ENCODE measurements around the gene DPP4. TPM values are rescaled to one million over a fixed set of nuclear protein-coding genes. Genes with fewer than 3 reads are reported as not detected.

The DPP4 gene
- total and polyA plus RNA-seq, 3 donors from 2014 or later = 1.2 to 6.3 (median 1.7) TPM

GRCh38 chr2:162069267-162069903 lies 4.6 kb downstream of the DPP4 start:
- no peak for DNase-seq
- Histone ChIP-seq H3K27ac (no peak overlapping the region), H3K36me3 (ENCODE audit: low read depth, missing control alignments) (no peaks in the 10 kb centered on the region), H3K4me3 (no peak overlapping the region), H3K9me3 (no peaks in the 10 kb centered on the region), H3K4me1 (peaks cover 9% of the 10 kb centered on the region), H3K27me3 (no peaks in the 10 kb centered on the region)
- WGBS, 2 donors = 87 to 93% methylated on average over 4 of the region's 4 CpGs
- no peak for TF ChIP-seq POLR2A (IDR thresholded peaks at IDR 0.05)
- TF ChIP-seq CTCF (IDR thresholded peaks at IDR 0.05) = no peak
- intact Hi-C loops (cut with DNase I; ENCODE audit: low total_unique reads) = no loop called here

- Histone ChIP-seq H3K4me1 (no peaks in the 10 kb centered on the region), H3K4me3 (no peak overlapping the region), H3K36me3 (ENCODE audit: low read depth, missing control alignments) (no peaks in the 10 kb centered on the region), H3K27ac (no peak overlapping the region), H3K9me3 (no peaks in the 10 kb centered on the region), H3K27me3 (no peaks in the 10 kb centered on the region)
- TF ChIP-seq POLR2A (IDR thresholded peaks at IDR 0.05) = no peak
- TF ChIP-seq CTCF (IDR thresholded peaks at IDR 0.05) = no peak
- intact Hi-C loops (cut with DNase I; ENCODE audit: low total_unique reads) = no loop called here
- DNase-seq = no peak
- 84 to 85% methylated on average over 1 of the region's 1 CpG for WGBS, 2 donors
Observed at GRCh38 chr2:162067596-162067995, 6.4 kb downstream of the DPP4 start.

- H3K36me3 ChIP-seq (ENCODE audit: low read depth, missing control alignments) = no peaks in the 10 kb centered on the region
- H3K4me3 ChIP-seq = no peak overlapping the region
- no peak for TF ChIP-seq POLR2A (IDR thresholded peaks at IDR 0.05)
- TF ChIP-seq CTCF (IDR thresholded peaks at IDR 0.05) = no peak
- H3K4me1 ChIP-seq = no peaks in the 10 kb centered on the region
- intact Hi-C loops (cut with DNase I; ENCODE audit: low total_unique reads) = no loop called here
- no peaks in the 10 kb centered on the region for H3K27me3 ChIP-seq
- no peak for DNase-seq
- H3K9me3 ChIP-seq = no peaks in the 10 kb centered on the region
- no peak overlapping the region for H3K27ac ChIP-seq
Observed at GRCh38 chr2:162065767-162066166, 8.2 kb downstream of the DPP4 start.

GRCh38 chr2:162063899-162064298 lies 10.1 kb downstream of the DPP4 start:
- Histone ChIP-seq H3K4me3 (no peak overlapping the region), H3K9me3 (no peaks in the 10 kb centered on the region), H3K4me1 (no peaks in the 10 kb centered on the region), H3K27ac (no peak overlapping the region), H3K36me3 (ENCODE audit: low read depth, missing control alignments) (no peaks in the 10 kb centered on the region), H3K27me3 (no peaks in the 10 kb centered on the region)
- TF ChIP-seq POLR2A (IDR thresholded peaks at IDR 0.05) (no peak), CTCF (IDR thresholded peaks at IDR 0.05) (no peak)
- intact Hi-C loops (cut with DNase I; ENCODE audit: low total_unique reads) = no loop called here
- DNase-seq = no peak
- 88 to 91% methylated on average over 3 of the region's 3 CpGs for WGBS, 2 donors

- no peaks in the 10 kb centered on the region for H3K4me1 ChIP-seq
- H3K36me3 ChIP-seq (ENCODE audit: low read depth, missing control alignments) = no peaks in the 10 kb centered on the region
- no peak overlapping the region for H3K4me3 ChIP-seq
- TF ChIP-seq CTCF (IDR thresholded peaks at IDR 0.05) (no peak), POLR2A (IDR thresholded peaks at IDR 0.05) (no peak)
- H3K9me3 ChIP-seq = no peaks in the 10 kb centered on the region
- 75 to 90% methylated on average over 2 of the region's 2 CpGs for WGBS, 2 donors
- no peak overlapping the region for H3K27ac ChIP-seq
- DNase-seq = no peak
- intact Hi-C loops (cut with DNase I; ENCODE audit: low total_unique reads) = no loop called here
- no peaks in the 10 kb centered on the region for H3K27me3 ChIP-seq
Observed at GRCh38 chr2:162063281-162063680, 10.7 kb downstream of the DPP4 start.
